ENCODE measurements around the gene ZNF566.
A peak's percentile ranks its signal among the peaks of the same experiment; 100 is the strongest.

The ZNF566 gene

GRCh38 chr19:36489920-36490415 lies 607 bp upstream of the ZNF566 start:
- H3K36me3 ChIP-seq (replicated peaks) = no peaks in the 10 kb centered on the region
- DNase-seq (ENCODE audit: low spot score in 2 of 2) = peak; percentile 84 to 85
- in situ Hi-C loops (cut with MboI; ENCODE audit: low sequenced_read_pairs) = no loop called here
- H3K9me3 ChIP-seq = peaks cover 3% of the 10 kb centered on the region; the same call in 1 of the 2 replicates
- H3K4me1 ChIP-seq = peaks cover 11% of the 10 kb centered on the region
- no peaks in the 10 kb centered on the region for H3K27me3 ChIP-seq (ENCODE audit: low read depth)
- peak overlapping the region; percentile 74 for H3K4me3 ChIP-seq

- peaks cover 11% of the 10 kb centered on the region for H3K4me1 ChIP-seq
- in situ Hi-C loops (cut with MboI; ENCODE audit: low sequenced_read_pairs) = no loop called here
- H3K27me3 ChIP-seq (ENCODE audit: low read depth) = no peaks in the 10 kb centered on the region
- peak; percentile 25 to 39 for DNase-seq (ENCODE audit: low spot score in 2 of 2)
- H3K4me3 ChIP-seq = peak overlapping the region; percentile 74
- no peaks in the 10 kb centered on the region for H3K36me3 ChIP-seq (replicated peaks)
- H3K9me3 ChIP-seq = peaks cover 7% of the 10 kb centered on the region; the same call in 1 of the 2 replicates
These were observed 579 bp downstream of the ZNF566 start for GRCh38 chr19:36488846-36489117.

DNA sequence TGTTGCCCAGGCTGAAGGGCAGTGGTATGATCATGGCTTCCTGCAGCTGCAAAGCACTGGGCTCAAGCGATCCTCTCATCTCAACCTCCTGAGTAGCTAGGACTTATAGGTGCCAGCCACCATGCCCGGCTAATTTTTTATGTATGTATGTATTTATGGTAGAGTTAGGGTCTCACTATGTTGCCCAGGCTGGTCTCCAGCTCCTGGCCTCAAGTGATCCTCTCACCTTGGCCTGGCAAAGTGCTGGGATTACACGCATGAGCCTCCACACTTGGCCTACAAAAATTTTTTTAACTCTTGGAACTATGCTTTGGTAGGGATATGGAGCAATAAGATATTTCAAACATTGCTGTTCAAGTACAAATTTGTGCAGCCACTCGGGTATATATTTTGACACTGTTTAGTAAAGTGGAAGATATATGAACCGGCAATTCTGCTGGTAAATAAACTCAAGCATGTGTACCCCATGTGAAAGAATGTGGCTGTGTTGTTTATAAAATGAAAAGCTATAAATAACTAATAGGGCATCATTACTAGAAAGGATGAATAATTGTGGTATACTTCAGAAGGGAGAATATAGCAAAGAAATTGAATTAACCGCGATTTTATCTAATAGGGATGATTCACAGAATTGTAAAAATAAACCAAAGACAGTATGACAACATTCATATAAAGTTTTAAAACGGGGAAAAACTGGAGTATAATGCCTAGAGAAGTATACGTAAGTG lies 1.1 kb downstream of the ZNF566 start:
- Histone ChIP-seq H3K36me3 (replicated peaks) (no peaks in the 10 kb centered on the region), H3K9me3 (peaks cover 7% of the 10 kb centered on the region; the same call in 1 of the 2 replicates), H3K4me3 (peak overlapping the region; percentile 74), H3K4me1 (peaks cover 11% of the 10 kb centered on the region), H3K27me3 (ENCODE audit: low read depth) (no peaks in the 10 kb centered on the region)
- in situ Hi-C loops (cut with MboI; ENCODE audit: low sequenced_read_pairs) = no loop called here
- DNase-seq (ENCODE audit: low spot score in 2 of 2) = no peak

- H3K9me3 ChIP-seq = peaks cover 7% of the 10 kb centered on the region; the same call in 1 of the 2 replicates
- peaks cover 3% of the 10 kb centered on the region for H3K4me1 ChIP-seq
- no peaks in the 10 kb centered on the region for H3K27me3 ChIP-seq (ENCODE audit: low read depth)
- no peak overlapping the region for H3K4me3 ChIP-seq
- in situ Hi-C loops (cut with MboI; ENCODE audit: low sequenced_read_pairs) = no loop called here
- H3K36me3 ChIP-seq (replicated peaks) = no peaks in the 10 kb centered on the region; the same call in 1 of the 2 replicates
- DNase-seq (ENCODE audit: low spot score in 2 of 2) = no peak
These were observed 5.7 kb downstream of the ZNF566 start for GRCh38 chr19:36483653-36484052.

- peaks cover 7% of the 10 kb centered on the region; the same call in 1 of the 2 replicates for H3K9me3 ChIP-seq
- in situ Hi-C loops (cut with MboI; ENCODE audit: low sequenced_read_pairs) = no loop called here
- H3K27me3 ChIP-seq (ENCODE audit: low read depth) = no peaks in the 10 kb centered on the region
- no peak overlapping the region for H3K4me3 ChIP-seq
- H3K36me3 ChIP-seq (replicated peaks) = no peaks in the 10 kb centered on the region; the same call in 1 of the 2 replicates
- no peak for DNase-seq (ENCODE audit: low spot score in 2 of 2)
- no peaks in the 10 kb centered on the region for H3K4me1 ChIP-seq
These were observed 6.5 kb downstream of the ZNF566 start for GRCh38 chr19:36482876-36483275.

- DNase-seq (ENCODE audit: low spot score in 2 of 2) = no peak
- H3K36me3 ChIP-seq (replicated peaks) = peaks cover 5% of the 10 kb centered on the region
- H3K4me1 ChIP-seq = no peaks in the 10 kb centered on the region
- in situ Hi-C loops (cut with MboI; ENCODE audit: low sequenced_read_pairs) = no loop called here
- H3K4me3 ChIP-seq = no peak overlapping the region
- H3K27me3 ChIP-seq (ENCODE audit: low read depth) = no peaks in the 10 kb centered on the region
- peaks cover 2% of the 10 kb centered on the region; the same call in 1 of the 2 replicates for H3K9me3 ChIP-seq
These were observed 29.3 kb downstream of the ZNF566 start for GRCh38 chr19:36460046-36460445.

DNA sequence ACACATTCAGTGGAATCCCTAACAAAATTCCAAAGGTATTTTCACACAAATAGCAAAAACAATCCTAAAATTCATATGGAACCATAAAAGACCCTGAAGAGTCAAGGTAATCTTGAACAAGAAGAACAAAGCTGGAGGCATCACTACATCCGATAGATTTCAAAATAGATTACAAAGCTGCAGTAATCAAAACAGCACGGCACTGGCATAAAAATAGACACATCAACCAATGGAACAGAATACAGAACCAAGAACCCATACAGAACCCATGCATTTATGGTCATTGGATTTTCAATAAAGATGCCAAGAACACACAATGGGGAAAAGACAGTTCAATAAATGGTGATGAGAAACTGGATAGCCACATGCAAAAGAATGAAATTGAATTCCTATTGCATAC lies 32.5 kb downstream of the ZNF566 start:
- in situ Hi-C loops (cut with MboI; ENCODE audit: low sequenced_read_pairs) = no loop called here
- peaks cover 8% of the 10 kb centered on the region; the same call in 1 of the 2 replicates for H3K36me3 ChIP-seq (replicated peaks)
- H3K4me1 ChIP-seq = no peaks in the 10 kb centered on the region
- H3K4me3 ChIP-seq = no peak overlapping the region
- peaks cover 2% of the 10 kb centered on the region for H3K9me3 ChIP-seq
- no peaks in the 10 kb centered on the region for H3K27me3 ChIP-seq (ENCODE audit: low read depth)
- DNase-seq (ENCODE audit: low spot score in 2 of 2) = no peak

- in situ Hi-C loops (cut with MboI; ENCODE audit: low sequenced_read_pairs) = no loop called here
- DNase-seq (ENCODE audit: low spot score in 2 of 2) = no peak
These were observed 40.2 kb downstream of the ZNF566 start for GRCh38 chr19:36449059-36449670.

DNA sequence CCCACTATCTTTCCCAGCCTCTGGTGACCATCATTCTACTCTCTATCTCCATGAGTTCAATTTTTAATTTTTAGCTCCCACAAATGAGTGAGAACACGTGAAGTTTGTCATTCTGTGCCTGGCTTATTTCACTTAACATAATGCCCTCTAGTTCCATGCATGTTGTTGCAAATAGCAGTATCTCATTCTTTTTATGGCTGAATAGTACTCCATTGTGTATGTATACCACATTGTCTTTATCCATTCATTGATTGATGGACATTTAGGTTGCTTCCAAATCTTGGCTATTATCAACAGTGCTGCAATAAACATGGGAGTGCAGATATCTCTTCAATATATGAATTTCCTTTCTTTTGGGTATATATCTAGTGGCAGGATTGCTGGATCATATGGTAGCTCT lies 48.0 kb downstream of the ZNF566 start:
- no peaks in the 10 kb centered on the region for H3K36me3 ChIP-seq (replicated peaks)
- no peak for DNase-seq (ENCODE audit: low spot score in 2 of 2)
- in situ Hi-C loops (cut with MboI; ENCODE audit: low sequenced_read_pairs) = no loop called here
- no peak overlapping the region for H3K4me3 ChIP-seq
- H3K27me3 ChIP-seq (ENCODE audit: low read depth) = no peaks in the 10 kb centered on the region
- H3K9me3 ChIP-seq = 0 out of 2 replicates have a peak, but pooled peaks cover 4% of the 10 kb centered on the region
- no peaks in the 10 kb centered on the region for H3K4me1 ChIP-seq

More at GRCh38 chr19:36449059-36449670, 40.2 kb downstream of the ZNF566 start:
- Histone ChIP-seq H3K4me1 (no peaks in the 10 kb centered on the region), H3K36me3 (replicated peaks) (peaks cover 16% of the 10 kb centered on the region), H3K27me3 (ENCODE audit: low read depth) (no peaks in the 10 kb centered on the region), H3K4me3 (no peak overlapping the region), H3K9me3 (peaks cover 16% of the 10 kb centered on the region)

- Histone ChIP-seq H3K4me3 (no peak overlapping the region), H3K36me3 (replicated peaks) (no peaks in the 10 kb centered on the region), H3K9me3 (no peaks in the 10 kb centered on the region), H3K27me3 (ENCODE audit: low read depth) (no peaks in the 10 kb centered on the region), H3K4me1 (no peaks in the 10 kb centered on the region)
- no peak for DNase-seq (ENCODE audit: low spot score in 2 of 2)
- in situ Hi-C loops (cut with MboI; ENCODE audit: low sequenced_read_pairs) = no loop called here
These were observed 52.8 kb downstream of the ZNF566 start for GRCh38 chr19:36436531-36436930.

GRCh38 chr19:36423925-36424324 lies 65.4 kb downstream of the ZNF566 start:
- Histone ChIP-seq H3K4me3 (no peak overlapping the region), H3K36me3 (replicated peaks) (no peaks in the 10 kb centered on the region), H3K27me3 (ENCODE audit: low read depth) (no peaks in the 10 kb centered on the region), H3K9me3 (no peaks in the 10 kb centered on the region), H3K4me1 (no peaks in the 10 kb centered on the region)
- in situ Hi-C loops (cut with MboI; ENCODE audit: low sequenced_read_pairs) = no loop called here
- DNase-seq (ENCODE audit: low spot score in 2 of 2) = no peak

- no peak for DNase-seq (ENCODE audit: low spot score in 2 of 2)
- no peaks in the 10 kb centered on the region for H3K27me3 ChIP-seq (ENCODE audit: low read depth)
- no peaks in the 10 kb centered on the region for H3K4me1 ChIP-seq
- in situ Hi-C loops (cut with MboI; ENCODE audit: low sequenced_read_pairs) = no loop called here
- H3K4me3 ChIP-seq = no peak overlapping the region
- H3K9me3 ChIP-seq = no peaks in the 10 kb centered on the region
- H3K36me3 ChIP-seq (replicated peaks) = no peaks in the 10 kb centered on the region
These were observed 67.4 kb downstream of the ZNF566 start for GRCh38 chr19:36421749-36422481.

DNA sequence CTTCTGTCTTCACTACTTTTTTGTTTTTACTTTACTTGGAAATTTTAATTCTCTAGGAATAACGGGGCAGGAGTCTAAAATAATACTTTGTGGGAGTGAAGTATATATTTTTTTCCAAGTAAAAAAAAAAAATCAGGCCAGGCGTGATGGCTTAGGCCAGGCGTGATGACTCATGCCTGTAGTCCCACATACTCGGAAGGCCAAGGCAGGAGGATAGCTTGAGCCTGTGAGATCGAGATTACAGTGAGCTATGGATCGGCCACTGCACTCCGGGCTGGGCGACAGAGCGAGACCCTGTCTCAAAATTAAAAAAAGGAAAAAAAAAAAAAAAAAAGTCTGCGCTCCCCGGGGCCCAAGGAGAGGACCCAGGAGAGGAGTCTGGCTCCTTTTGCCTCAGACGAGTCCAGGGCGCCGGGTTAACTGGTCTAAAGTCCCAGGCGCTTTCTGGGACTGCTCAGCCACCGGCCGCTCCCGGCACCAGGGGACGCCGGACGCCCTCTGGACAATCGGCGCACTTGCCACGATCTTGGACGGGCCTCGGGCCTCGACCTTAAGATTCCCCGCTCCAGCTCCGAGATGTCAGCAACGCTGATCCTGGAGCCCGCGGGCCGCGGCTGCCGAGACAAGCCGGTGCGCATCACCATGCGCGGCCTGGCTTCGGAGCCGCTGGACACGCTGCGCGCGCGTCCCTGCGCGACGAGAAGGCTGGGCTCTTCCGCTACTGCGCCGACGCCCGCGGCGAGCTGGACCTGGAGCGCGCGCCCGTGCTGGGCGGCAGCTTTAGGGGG lies 68.2 kb downstream of the ZNF566 start:
- in situ Hi-C loops (cut with MboI; ENCODE audit: low sequenced_read_pairs) = no loop called here
- DNase-seq (ENCODE audit: low spot score in 2 of 2) = no peak
- H3K4me1 ChIP-seq = no peaks in the 10 kb centered on the region
- H3K4me3 ChIP-seq = no peak overlapping the region
- H3K36me3 ChIP-seq (replicated peaks) = no peaks in the 10 kb centered on the region
- no peaks in the 10 kb centered on the region for H3K9me3 ChIP-seq
- no peaks in the 10 kb centered on the region for H3K27me3 ChIP-seq (ENCODE audit: low read depth)
